HepG2 (cell line): ENCODE measurements around the gene TCF25. TPM values are rescaled to one million over a fixed set of nuclear protein-coding genes. Genes with fewer than 3 reads are reported as not detected.

ENCODE experiments used
- ELF1 ChIP-seq: sonication (generic); formaldehyde crosslinking; IDR thresholded peaks from 2 replicates; pipeline ENCODE4 v1.4.0; 2020; ENCODE audit warnings: missing genetic modification reagents
- FOXC1 ChIP-seq: sonication (generic); formaldehyde crosslinking; IDR thresholded peaks from 2 replicates; pipeline ENCODE4 v1.8.0; 2022; ENCODE audit warnings: mild to moderate bottlenecking, missing genetic modification reagents, borderline replicate concordance
- MAZ ChIP-seq, 2 experiments: sonication (generic) in 1 of 2; formaldehyde crosslinking in 1 of 2; IDR thresholded peaks; 2 replicates each; pipeline versions ENCODE4 v1.5.0 to v1.6.1; 2012 to 2020; ENCODE audit warnings: low read depth in 2 of 2, mild to moderate bottlenecking in 2 of 2, borderline replicate concordance in 1 of 2, improper control_type of control experiment in 1 of 2, low read length in 1 of 2, missing genetic modification reagents in 1 of 2, moderate library complexity in 1 of 2
- NCOA1 ChIP-seq: sonication (generic); formaldehyde crosslinking; IDR thresholded peaks from 2 replicates; pipeline ENCODE4 v1.9.0; 2021; ENCODE audit warnings: missing genetic modification reagents
- NR2C2 ChIP-seq: sonication (generic); formaldehyde crosslinking; IDR thresholded peaks from 2 replicates; pipeline ENCODE4 v1.4.0; 2020; ENCODE audit warnings: missing genetic modification reagents, mild to moderate bottlenecking, moderate library complexity, borderline replicate concordance
- SMAD3 ChIP-seq: sonication (generic); formaldehyde crosslinking; IDR thresholded peaks from 2 replicates; pipeline ENCODE4 v1.4.0; 2020; ENCODE audit warnings: missing genetic modification reagents
- SRSF1 ChIP-seq: fragments of 200-400 bp; formaldehyde crosslinking; optimal IDR thresholded peaks from 2 replicates; pipeline ENCODE3; 2017; ENCODE audit warnings: mild to moderate bottlenecking, low read depth, low read length, moderate library complexity
- ZBTB8A ChIP-seq: sonication (generic); formaldehyde crosslinking; IDR thresholded peaks from 2 replicates; pipeline ENCODE4 v1.4.0; 2020; ENCODE audit warnings: mild to moderate bottlenecking, low read depth, missing genetic modification reagents, borderline replicate concordance
- ZFP37 ChIP-seq: sonication (generic); formaldehyde crosslinking; IDR thresholded peaks from 2 replicates; pipeline ENCODE4 v1.4.0; 2020; ENCODE audit warnings: missing genetic modification reagents, borderline replicate concordance
- ZNF225 ChIP-seq: sonication (generic); formaldehyde crosslinking; IDR thresholded peaks from 2 replicates; pipeline ENCODE4 v1.4.0; 2020; ENCODE audit warnings: mild to moderate bottlenecking, missing genetic modification reagents
- ZNF24 ChIP-seq: fragments of 450-650 bp; IDR thresholded peaks from 2 replicates; pipeline ENCODE4 v1.6.1; 2017; ENCODE audit warnings: antibody characterized with exemption, mild to moderate bottlenecking
- ZNF557 ChIP-seq: sonication (generic); formaldehyde crosslinking; IDR thresholded peaks from 2 replicates; pipeline ENCODE4 v1.4.0; 2020; ENCODE audit warnings: missing genetic modification reagents
- polyA plus RNA-seq, 8 experiments: library from polyadenylated mRNA; depleted of rRNA in 3 of 8; stranded (reverse) in 7 of 8; unstranded in 1 of 8; fragments of >200 nt; fragmentation: Illumina TruSeq in 4 of 8; extraction: Trizol in 4 of 8; gene quantifications; 2 replicates each; pipeline versions ENCODE4 v1.2.1 to v1.2.3, GENCODE V29; 2011 to 2016; ENCODE audit warnings: low read depth in 4 of 8, missing spikeins in 1 of 8, mixed read lengths in 1 of 8; ENCODE audit not compliant: insufficient read depth in 1 of 8
- total RNA-seq, 5 experiments: library from RNA; depleted of rRNA; stranded (reverse); fragments of >200 nt; fragmentation: Illumina TruSeq; extraction: Trizol; gene quantifications; 2 replicates each; pipeline ENCODE4 v1.2.3, GENCODE V29; 2016; ENCODE audit warnings: low read depth in 1 of 5
- TF ChIP-seq, protein P1 (sequence below): sonication (generic); formaldehyde crosslinking; IDR thresholded peaks from 2 replicates; pipeline ENCODE4 v1.9.0; 2021; ENCODE audit warnings: missing genetic modification reagents, borderline replicate concordance
- TF ChIP-seq, protein P2 (sequence below), 2 experiments: fragments of 450-650 bp in 1 of 2; sonication (generic) in 1 of 2; formaldehyde crosslinking in 1 of 2; IDR thresholded peaks; 2 replicates each; pipeline versions ENCODE4 v1.6.1 to v1.8.0; 2016 to 2022; ENCODE audit warnings: antibody characterized with exemption in 1 of 2, mild to moderate bottlenecking in 1 of 2, missing genetic modification reagents in 1 of 2

The TCF25 gene
- total and polyA plus RNA-seq, 2 of the 13 experiments (the other 11 are each of a cell fraction or from before 2014, with no cell fraction given): 138 to 206 TPM

DNA sequence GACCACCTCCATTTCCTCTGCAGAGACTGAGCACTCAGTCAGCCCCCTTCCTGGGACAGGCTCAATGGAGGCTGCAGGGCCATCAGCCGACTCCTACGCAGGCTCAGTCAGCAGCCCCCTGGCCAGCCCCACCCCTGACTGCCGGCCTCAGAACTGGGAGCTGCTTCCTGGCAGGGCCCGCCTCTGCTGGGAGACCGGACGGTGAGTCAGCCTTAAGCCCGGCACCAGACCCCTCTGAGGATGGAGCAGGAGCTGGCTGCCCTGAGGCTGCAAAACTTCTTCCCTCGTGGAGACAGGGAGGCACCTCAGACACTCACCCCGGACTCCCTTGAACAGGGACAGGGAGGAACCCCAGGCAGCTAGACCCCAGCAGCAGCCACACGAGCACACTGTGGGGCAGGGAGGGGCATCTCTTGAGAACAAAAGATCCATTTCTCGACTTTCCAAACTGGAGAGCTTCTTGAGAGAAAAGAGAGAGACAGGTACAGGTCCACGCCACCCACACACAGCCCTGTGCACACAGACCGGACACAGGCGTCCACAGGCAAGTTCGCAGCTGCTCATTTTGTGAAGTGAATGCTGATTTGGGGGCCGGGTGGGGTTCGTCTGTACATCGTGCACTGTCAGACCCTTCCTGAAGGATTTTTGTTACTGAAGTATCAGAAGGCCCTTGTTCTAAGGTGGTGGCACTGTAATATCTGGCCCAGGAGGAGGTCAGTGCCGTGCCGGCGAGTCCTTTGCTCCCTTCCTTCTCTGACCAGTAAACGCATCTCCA lies 48.5 kb downstream of the TCF25 start (continued):
- TF ChIP-seq ZNF24: no peak
- peak; percentile 68; the same call in 1 of the 2 replicates for TF ChIP-seq ZNF225 (CRISPR knock-in tag)
- TF ChIP-seq NR2C2: no peak
- peak; percentile 74; the same call in 1 of the 2 replicates for TF ChIP-seq ELF1 (CRISPR knock-in tag)
- peak; percentile 75 for TF ChIP-seq MAZ (IDR thresholded peaks at IDR 0.05; ENCODE audit: borderline replicate concordance, low read depth, low read length)
- peak; percentile 61; the same call in 1 of the 2 replicates for TF ChIP-seq MAZ (CRISPR knock-in tag; IDR thresholded peaks at IDR 0.05; ENCODE audit: low read depth)
- TF ChIP-seq ZBTB8A (CRISPR knock-in tag): no peak
- no peak for TF ChIP-seq NCOA1
- TF ChIP-seq ZNF557 (CRISPR knock-in tag): 0 out of 2 replicates have a peak, but pooled peaks have one; percentile 25
- TF ChIP-seq FOXC1 (CRISPR knock-in tag): 0 out of 2 replicates have a peak, but pooled peaks have one; percentile 47
- TF ChIP-seq, protein P1, sequence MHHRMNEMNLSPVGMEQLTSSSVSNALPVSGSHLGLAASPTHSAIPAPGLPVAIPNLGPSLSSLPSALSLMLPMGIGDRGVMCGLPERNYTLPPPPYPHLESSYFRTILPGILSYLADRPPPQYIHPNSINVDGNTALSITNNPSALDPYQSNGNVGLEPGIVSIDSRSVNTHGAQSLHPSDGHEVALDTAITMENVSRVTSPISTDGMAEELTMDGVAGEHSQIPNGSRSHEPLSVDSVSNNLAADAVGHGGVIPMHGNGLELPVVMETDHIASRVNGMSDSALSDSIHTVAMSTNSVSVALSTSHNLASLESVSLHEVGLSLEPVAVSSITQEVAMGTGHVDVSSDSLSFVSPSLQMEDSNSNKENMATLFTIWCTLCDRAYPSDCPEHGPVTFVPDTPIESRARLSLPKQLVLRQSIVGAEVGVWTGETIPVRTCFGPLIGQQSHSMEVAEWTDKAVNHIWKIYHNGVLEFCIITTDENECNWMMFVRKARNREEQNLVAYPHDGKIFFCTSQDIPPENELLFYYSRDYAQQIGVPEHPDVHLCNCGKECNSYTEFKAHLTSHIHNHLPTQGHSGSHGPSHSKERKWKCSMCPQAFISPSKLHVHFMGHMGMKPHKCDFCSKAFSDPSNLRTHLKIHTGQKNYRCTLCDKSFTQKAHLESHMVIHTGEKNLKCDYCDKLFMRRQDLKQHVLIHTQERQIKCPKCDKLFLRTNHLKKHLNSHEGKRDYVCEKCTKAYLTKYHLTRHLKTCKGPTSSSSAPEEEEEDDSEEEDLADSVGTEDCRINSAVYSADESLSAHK (CRISPR knock-in tag): no peak
- TF ChIP-seq ZFP37 (CRISPR knock-in tag): no peak
- TF ChIP-seq, protein P2, sequence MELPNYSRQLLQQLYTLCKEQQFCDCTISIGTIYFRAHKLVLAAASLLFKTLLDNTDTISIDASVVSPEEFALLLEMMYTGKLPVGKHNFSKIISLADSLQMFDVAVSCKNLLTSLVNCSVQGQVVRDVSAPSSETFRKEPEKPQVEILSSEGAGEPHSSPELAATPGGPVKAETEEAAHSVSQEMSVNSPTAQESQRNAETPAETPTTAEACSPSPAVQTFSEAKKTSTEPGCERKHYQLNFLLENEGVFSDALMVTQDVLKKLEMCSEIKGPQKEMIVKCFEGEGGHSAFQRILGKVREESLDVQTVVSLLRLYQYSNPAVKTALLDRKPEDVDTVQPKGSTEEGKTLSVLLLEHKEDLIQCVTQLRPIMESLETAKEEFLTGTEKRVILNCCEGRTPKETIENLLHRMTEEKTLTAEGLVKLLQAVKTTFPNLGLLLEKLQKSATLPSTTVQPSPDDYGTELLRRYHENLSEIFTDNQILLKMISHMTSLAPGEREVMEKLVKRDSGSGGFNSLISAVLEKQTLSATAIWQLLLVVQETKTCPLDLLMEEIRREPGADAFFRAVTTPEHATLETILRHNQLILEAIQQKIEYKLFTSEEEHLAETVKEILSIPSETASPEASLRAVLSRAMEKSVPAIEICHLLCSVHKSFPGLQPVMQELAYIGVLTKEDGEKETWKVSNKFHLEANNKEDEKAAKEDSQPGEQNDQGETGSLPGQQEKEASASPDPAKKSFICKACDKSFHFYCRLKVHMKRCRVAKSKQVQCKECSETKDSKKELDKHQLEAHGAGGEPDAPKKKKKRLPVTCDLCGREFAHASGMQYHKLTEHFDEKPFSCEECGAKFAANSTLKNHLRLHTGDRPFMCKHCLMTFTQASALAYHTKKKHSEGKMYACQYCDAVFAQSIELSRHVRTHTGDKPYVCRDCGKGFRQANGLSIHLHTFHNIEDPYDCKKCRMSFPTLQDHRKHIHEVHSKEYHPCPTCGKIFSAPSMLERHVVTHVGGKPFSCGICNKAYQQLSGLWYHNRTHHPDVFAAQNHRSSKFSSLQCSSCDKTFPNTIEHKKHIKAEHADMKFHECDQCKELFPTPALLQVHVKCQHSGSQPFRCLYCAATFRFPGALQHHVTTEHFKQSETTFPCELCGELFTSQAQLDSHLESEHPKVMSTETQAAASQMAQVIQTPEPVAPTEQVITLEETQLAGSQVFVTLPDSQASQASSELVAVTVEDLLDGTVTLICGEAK (IDR thresholded peaks at IDR 0.05): no peak
- TF ChIP-seq, protein P2 (CRISPR knock-in tag; IDR thresholded peaks at IDR 0.05): peak; percentile 75
- peak; percentile 23 for TF ChIP-seq SRSF1
- peak; percentile 81 for TF ChIP-seq SMAD3
